H1 (cell line): Measurements from ENCODE around the gene AP5Z1. TPM values are rescaled to one million over a fixed set of nuclear protein-coding genes. Genes with fewer than 3 reads are reported as not detected.

Source experiments
- CTCF ChIA-PET: fragments of 300-600 bp; sonication (Branson Sonifier 250); formaldehyde crosslinking; loops from one replicate; lab custom pipeline; 2021; ENCODE audit not compliant: partially characterized antibody; lab: Charles Lee
- POLR2A ChIA-PET: fragments of 300-600 bp; sonication (Branson Sonifier 250); formaldehyde crosslinking; loops from one replicate; lab custom pipeline; 2021; ENCODE audit warnings: inconsistent platforms; ENCODE audit not compliant: partially characterized antibody; lab: Charles Lee
- DNase-seq, 2 experiments: peaks; one replicate each; pipeline versions ENCODE4 v3.0.0 to v3.0.0-alpha.2; 2010 to 2022; ENCODE audit warnings: low spot score in 2 of 2, low read depth in 1 of 2, mixed read lengths in 1 of 2
- FAIRE-seq: peaks from 2 replicates; lab custom pipeline; 2011; peaks lifted over from hg19 to GRCh38; lab: Jason Lieb, UNC
- H2AFZ ChIP-seq: 2 replicates; pipeline ENCODE4 v1.8.1; 2012; ENCODE audit warnings: low read length, inconsistent platforms
- H2AK5ac ChIP-seq: 2 replicates; pipeline ENCODE4 v1.6.1; 2013; ENCODE audit warnings: low read depth, low read length
- H2BK120ac ChIP-seq: replicated peaks from 2 replicates; pipeline ENCODE3; 2013; ENCODE audit warnings: low read depth, low read length, inconsistent platforms
- H2BK12ac ChIP-seq: 2 replicates; pipeline ENCODE4 v1.6.1; 2013; ENCODE audit warnings: low read depth, low read length
- H2BK15ac ChIP-seq: 2 replicates; pipeline ENCODE4 v1.6.1; 2013; ENCODE audit warnings: low read length
- H2BK20ac ChIP-seq: 2 replicates; pipeline ENCODE4 v1.6.1; 2013; ENCODE audit warnings: low read length
- H2BK5ac ChIP-seq: 2 replicates; pipeline ENCODE4 v1.6.1; 2013; ENCODE audit warnings: low read depth, low read length
- H3K14ac ChIP-seq: 2 replicates; pipeline ENCODE4 v1.6.1; 2013; ENCODE audit warnings: inconsistent platforms; ENCODE audit not compliant: insufficient read length
- H3K18ac ChIP-seq: 2 replicates; pipeline ENCODE4 v1.6.1; 2013; ENCODE audit warnings: low read length; ENCODE audit errors: extremely low read depth
- H3K23ac ChIP-seq: 2 replicates; pipeline ENCODE4 v1.6.1; 2013; ENCODE audit warnings: inconsistent platforms; ENCODE audit not compliant: insufficient read length
- H3K23me2 ChIP-seq: 2 replicates; pipeline ENCODE4 v1.6.1; 2013; ENCODE audit warnings: low read depth, low read length
- H3K27ac ChIP-seq: 2 replicates; pipeline ENCODE4 v1.6.1; 2011; ENCODE audit warnings: low read depth, low read length, inconsistent platforms
- H3K27me3 ChIP-seq, 4 experiments: replicated peaks in 1 of 4; 1 replicate in 1 of 4; 2 replicates in 3 of 4; pipeline versions ENCODE4 v1.6.1 to v1.8.1; 2011 to 2013; ENCODE audit warnings: low read length in 3 of 4, mild to moderate bottlenecking in 3 of 4, inconsistent platforms in 2 of 4, mixed read lengths in 2 of 4, moderate library complexity in 1 of 4; ENCODE audit not compliant: control insufficient read depth in 3 of 4, insufficient read depth in 3 of 4; ENCODE audit errors: extremely low read depth in 1 of 4
- H3K36me3 ChIP-seq, 4 experiments: 2 replicates each; pipeline versions ENCODE4 v1.6.1 to v1.8.1; 2011 to 2013; ENCODE audit warnings: mild to moderate bottlenecking in 4 of 4, low read length in 3 of 4, moderate library complexity in 2 of 4, control low read depth in 1 of 4, inconsistent platforms in 1 of 4; ENCODE audit not compliant: insufficient read depth in 4 of 4, control insufficient read depth in 2 of 4
- H3K4ac ChIP-seq: replicated peaks from 2 replicates; pipeline ENCODE3; 2013; ENCODE audit warnings: low read length, low read depth, mixed read lengths, inconsistent platforms; ENCODE audit not compliant: insufficient read length
- H3K4me1 ChIP-seq, 4 experiments: replicated peaks in 1 of 4; 1 replicate in 1 of 4; 2 replicates in 3 of 4; pipeline versions ENCODE4 v1.6.1 to v1.8.1; 2011 to 2013; ENCODE audit warnings: low read length in 3 of 4, inconsistent platforms in 2 of 4, mixed read lengths in 1 of 4; ENCODE audit not compliant: insufficient read depth in 4 of 4, control insufficient read depth in 3 of 4
- H3K4me2 ChIP-seq, 2 experiments: 2 replicates each; pipeline versions ENCODE4 v1.6.1 to v1.8.1; 2011 to 2013; ENCODE audit warnings: low read depth in 2 of 2, low read length in 2 of 2, control low read depth in 1 of 2, inconsistent platforms in 1 of 2, mild to moderate bottlenecking in 1 of 2; ENCODE audit not compliant: insufficient read depth in 1 of 2
- H3K4me3 ChIP-seq, 4 experiments: fragments of 200-600, 300-600 bp in 1 of 4; sonication (generic), shearing (Covaris generic), sonication (Bioruptor Twin) in 1 of 4; 2 replicates each; pipeline versions ENCODE4 v1.5.1 to v1.8.1; 2011 to 2016; ENCODE audit warnings: low read length in 4 of 4, low read depth in 3 of 4, control low read depth in 2 of 4, inconsistent platforms in 2 of 4, mild to moderate bottlenecking in 2 of 4, mixed read lengths in 1 of 4, moderate library complexity in 1 of 4; ENCODE audit not compliant: insufficient read depth in 2 of 4; ENCODE audit errors: extremely low read depth in 1 of 4
- H3K56ac ChIP-seq: replicated peaks from 2 replicates; pipeline ENCODE3; 2013; ENCODE audit warnings: low read depth, mild to moderate bottlenecking, mixed read lengths, low read length, inconsistent platforms; ENCODE audit not compliant: insufficient read length
- H3K79me1 ChIP-seq: 2 replicates; pipeline ENCODE4 v1.6.1; 2013; ENCODE audit warnings: low read depth, low read length, control low read depth
- H3K79me2 ChIP-seq, 2 experiments: 2 replicates each; pipeline versions ENCODE4 v1.6.1 to v1.8.1; 2012 to 2013; ENCODE audit warnings: low read length in 2 of 2, mild to moderate bottlenecking in 2 of 2, inconsistent platforms in 1 of 2; ENCODE audit not compliant: insufficient read depth in 2 of 2, control insufficient read depth in 1 of 2
- H3K9ac ChIP-seq, 4 experiments: replicated peaks in 1 of 4; 1 replicate in 1 of 4; 2 replicates in 3 of 4; pipeline versions ENCODE4 v1.6.1 to v1.8.1; 2011 to 2013; ENCODE audit warnings: low read depth in 3 of 4, low read length in 3 of 4, control low read depth in 2 of 4, mild to moderate bottlenecking in 2 of 4, moderate library complexity in 2 of 4, inconsistent platforms in 1 of 4; ENCODE audit errors: extremely low read depth in 1 of 4
- H3K9me3 ChIP-seq, 2 experiments: 2 replicates each; pipeline versions ENCODE4 v1.6.1 to v1.8.1; 2012 to 2013; ENCODE audit warnings: mild to moderate bottlenecking in 2 of 2, moderate library complexity in 2 of 2, control low read depth in 1 of 2, inconsistent platforms in 1 of 2, low read depth in 1 of 2, low read length in 1 of 2, mixed read lengths in 1 of 2; ENCODE audit not compliant: insufficient read depth in 2 of 2
- H4K20me1 ChIP-seq, 2 experiments: replicated peaks in 1 of 2; 2 replicates each; pipeline versions ENCODE3 to v1.8.1; 2011 to 2013; ENCODE audit warnings: inconsistent platforms in 2 of 2, low read length in 2 of 2, mild to moderate bottlenecking in 1 of 2; ENCODE audit not compliant: insufficient read depth in 2 of 2, control insufficient read depth in 1 of 2
- H4K5ac ChIP-seq: 2 replicates; pipeline ENCODE4 v1.6.1; 2013; ENCODE audit warnings: low read length, low read depth, mixed read lengths, inconsistent platforms; ENCODE audit not compliant: insufficient read length
- H4K8ac ChIP-seq: 2 replicates; pipeline ENCODE4 v1.8.0; 2013; ENCODE audit warnings: mild to moderate bottlenecking, moderate library complexity, low read length, inconsistent platforms; ENCODE audit not compliant: insufficient read depth; ENCODE audit errors: extremely low read depth
- H4K91ac ChIP-seq: replicated peaks from 2 replicates; pipeline ENCODE3; 2013; ENCODE audit warnings: low read length, mixed read lengths, inconsistent platforms; ENCODE audit not compliant: insufficient read length
- EP300 ChIP-seq, 2 experiments: IDR thresholded peaks; 1 replicate in 1 of 2; 2 replicates in 1 of 2; pipeline ENCODE4 v1.6.1; 2011 to 2012; ENCODE audit warnings: low read depth in 2 of 2, low read length in 2 of 2, mild to moderate bottlenecking in 2 of 2, borderline replicate concordance in 1 of 2, inconsistent platforms in 1 of 2, moderate library complexity in 1 of 2
- SRF ChIP-seq: IDR thresholded peaks from 2 replicates; pipeline ENCODE4 v1.6.1; 2011; ENCODE audit warnings: mild to moderate bottlenecking, low read depth, low read length, moderate library complexity
- SUZ12 ChIP-seq: fragments of 200-600 bp; sonication (generic); IDR thresholded peaks from 2 replicates; pipeline ENCODE4 v1.6.1; 2012; ENCODE audit warnings: mild to moderate bottlenecking, inconsistent platforms, low read length, moderate library complexity, mixed read lengths
- TEAD4 ChIP-seq: IDR thresholded peaks from 2 replicates; pipeline ENCODE4 v1.6.1; 2012; ENCODE audit warnings: low read depth, low read length, inconsistent platforms, mixed read lengths
- WGBS, 2 experiments: shearing (Covaris generic) in 1 of 2; methylation state at CpG; one replicate each; pipeline versions ENCODE4 v1.1.6 to v1.1.7; 2013 to 2015; ENCODE audit warnings: low lambda C conversion rate in 2 of 2, mixed read lengths in 2 of 2, inconsistent platforms in 1 of 2, low coverage in 1 of 2, missing lambda C conversion rate in 1 of 2; ENCODE audit not compliant: insufficient replicate concordance in 2 of 2, insufficient coverage in 1 of 2, insufficient read length in 1 of 2; ENCODE audit errors: extremely low coverage in 1 of 2, missing lambda C conversion rate in 1 of 2; 5-methylcytosine and 5-hydroxymethylcytosine counted together
- polyA plus RNA-seq, 7 experiments: library from polyadenylated mRNA; depleted of rRNA in 3 of 7; stranded (reverse) in 5 of 7; unstranded in 2 of 7; fragments of >200 nt in 5 of 7; fragments of 200-250 nt in 2 of 7; gene quantifications; 1 replicate in 5 of 7; 2 replicates in 1 of 7; 4 replicates in 1 of 7; pipeline versions ENCODE4 v1.2.1 to v1.2.3, GENCODE V29; 2011 to 2013; ENCODE audit warnings: missing spikeins in 2 of 7, mixed read lengths in 2 of 7
- total RNA-seq: library from RNA; stranded (reverse); fragmentation: NEBNext Ultra II Directional; extraction: Animal tissue kit (Norgen Biotek cat#: 25700); gene quantifications from 2 replicates; pipeline ENCODE4 v1.2.1, GENCODE V29; 2021

The AP5Z1 gene
- total and polyA plus RNA-seq, 2 of the 8 experiments (the other 6 are each of a cell fraction or from before 2014, with no cell fraction given) = 24.0 to 24.7 TPM

GRCh38 chr7:4770886-4771285, 4.5 kb upstream of the AP5Z1 start:
- Histone ChIP-seq H3K9ac (no peak overlapping the region), H3K4me1 (peaks cover 0 to 5% (median 4%) of the 10 kb centered on the region in 4 experiments; a peak in 3 of 7 replicates), H3K14ac (no peak overlapping the region), H2BK20ac (no peak overlapping the region), H3K18ac (no peak overlapping the region), H3K23me2 (peaks cover 7% of the 10 kb centered on the region; the same call in 1 of the 2 replicates), H2BK12ac (no peak overlapping the region), H3K4me2 (no peak overlapping the region), H3K27ac (no peak overlapping the region), H3K36me3 (no peaks in the 10 kb centered on the region; a peak in 1 of 8 replicates), H4K20me1 (no peaks in the 10 kb centered on the region), H2BK15ac (no peak overlapping the region), H4K8ac (no peak overlapping the region), H3K79me2 (peaks cover 0 to 3% of the 10 kb centered on the region in 2 experiments; a peak in 2 of 4 replicates), H3K27me3 (0 out of 7 replicates have a peak, but pooled peaks cover 0 to 2% (median 0%) of the 10 kb centered on the region in 4 experiments), H3K56ac (no peak overlapping the region), H2AK5ac (no peak overlapping the region), H3K4ac (no peak overlapping the region), H4K5ac (no peak overlapping the region), H2AFZ (no peak overlapping the region), H3K23ac (no peak overlapping the region), H2BK120ac (no peak overlapping the region), H3K9me3 (no peaks in the 10 kb centered on the region), H2BK5ac (no peak overlapping the region), H4K91ac (no peak overlapping the region), H3K4me3 (no peak overlapping the region), H3K79me1 (no peaks in the 10 kb centered on the region)
- CTCF ChIA-PET = interaction anchor here (0.8 kb wide), 1 partner anchor 158 kb away, joined by 3 read pairs; no protein-coding TSS in a partner anchor
- FAIRE-seq (no peak), DNase-seq (no peak)
- 89% methylated on average over 9 of the region's 9 CpGs; no CpG with 5 or more reads in 1 of the 2 experiments for WGBS, 2 experiments
- POLR2A ChIA-PET = no interaction called here
- TF ChIP-seq SUZ12 (no peak), TEAD4 (no peak), SRF (no peak), EP300 (IDR thresholded peaks at IDR 0.05; ENCODE audit: borderline replicate concordance in 1 of 2, low read depth in 2 of 2, low read length in 2 of 2) (no peak)
